HCT116 (cell line): ENCODE data around the gene TSPEAR. TPM values are rescaled to one million over a fixed set of nuclear protein-coding genes. Genes with fewer than 3 reads are reported as not detected.

Source experiments
- ATAC-seq: fragments of 200-7000 bp; cut with Tn5 transposase; 2 replicates; pipeline ENCODE4 v1.9.1; 2020; ENCODE audit warnings: mild to moderate bottlenecking, moderate library complexity
- BruUV-seq: library from RNA; stranded (reverse); fragments of 400-500 nt; replicated peaks from 2 replicates; lab custom pipeline; 2021; lab: Mats Ljungman, UMichigan
- CTCF ChIA-PET: fragments of 300-600 bp; sonication (Branson Sonifier 250); formaldehyde crosslinking; loops from one replicate; lab custom pipeline; 2021; ENCODE audit warnings: antibody characterized with exemption; lab: Charles Lee
- POLR2A ChIA-PET: fragments of 300-600, 350-600 bp; sonication (Branson Sonifier 250); formaldehyde crosslinking; loops from one replicate; lab custom pipeline; 2021; ENCODE audit warnings: antibody characterized with exemption; lab: Charles Lee
- RAD21 ChIA-PET, 2 experiments: fragments of 300-600 bp; sonication (Branson Sonifier 250); formaldehyde crosslinking; loops; one replicate each; lab custom pipeline; 2023; ENCODE audit warnings: low total read pairs in 2 of 2; ENCODE audit not compliant: uncharacterized antibody in 2 of 2, unreplicated experiment in 2 of 2, low non-redundant PET in 1 of 2; lab: Charles Lee
- DNase-seq: peaks from one replicate; pipeline ENCODE4 v3.0.0-alpha.2; 2010; ENCODE audit warnings: low read depth, low spot score
- H2AFZ ChIP-seq: fragments of 200-600 bp; shearing (Covaris generic), sonication (generic); 2 replicates; pipeline ENCODE4 v1.6.1; 2017; ENCODE audit warnings: low read depth, mixed run types, mixed read lengths, antibody characterized with exemption, low read length; ENCODE audit not compliant: poor library complexity, severe bottlenecking
- H3K27ac ChIP-seq: 2 replicates; pipeline ENCODE4 v1.5.1; 2012; ENCODE audit warnings: low read depth, low read length
- H3K27me3 ChIP-seq: fragments of 200-600 bp; sonication (generic); 2 replicates; pipeline ENCODE4 v1.6.1; 2016; ENCODE audit warnings: mixed run types, low read length, mixed read lengths; ENCODE audit not compliant: insufficient read depth
- H3K36me3 ChIP-seq, 2 experiments: fragments of 200-500 bp in 1 of 2; fragments of 200-600 bp in 1 of 2; sonication (Bioruptor generic) in 1 of 2; sonication (generic) in 1 of 2; 2 replicates each; pipeline versions ENCODE4 v1.5.1 to v1.6.1; 2014 to 2016; ENCODE audit warnings: low read length in 2 of 2, inconsistent platforms in 1 of 2, mixed read lengths in 1 of 2, mixed run types in 1 of 2; ENCODE audit not compliant: insufficient read depth in 2 of 2, control insufficient read depth in 1 of 2
- H3K4me1 ChIP-seq, 2 experiments: fragments of 200-600 bp in 1 of 2; sonication (generic) in 1 of 2; 2 replicates each; pipeline versions ENCODE4 v1.5.1 to v1.6.1; 2012 to 2017; ENCODE audit warnings: low read length in 2 of 2, inconsistent platforms in 1 of 2, mild to moderate bottlenecking in 1 of 2, mixed read lengths in 1 of 2, mixed run types in 1 of 2, moderate library complexity in 1 of 2; ENCODE audit not compliant: insufficient read depth in 2 of 2, control insufficient read depth in 1 of 2
- H3K4me2 ChIP-seq: fragments of 200-600 bp; sonication (generic); 2 replicates; pipeline ENCODE4 v1.6.1; 2017; ENCODE audit warnings: mixed run types, low read length, mixed read lengths
- H3K4me3 ChIP-seq, 2 experiments: fragments of 200-600 bp in 1 of 2; sonication (generic) in 1 of 2; replicated peaks in 1 of 2; 2 replicates each; pipeline ENCODE4 v1.5.1; 2011 to 2016; ENCODE audit warnings: low read length in 2 of 2, control low read depth in 1 of 2, low read depth in 1 of 2, mild to moderate bottlenecking in 1 of 2, mixed read lengths in 1 of 2, mixed run types in 1 of 2
- H3K79me2 ChIP-seq: fragments of 200-600 bp; sonication (generic); 2 replicates; pipeline ENCODE4 v1.6.1; 2017; ENCODE audit warnings: mild to moderate bottlenecking, mixed run types, low read length, moderate library complexity, mixed read lengths; ENCODE audit not compliant: insufficient read depth
- H3K9ac ChIP-seq: fragments of 200-600 bp; sonication (generic); 2 replicates; pipeline ENCODE4 v1.6.1; 2016; ENCODE audit warnings: low read length, mixed read lengths
- H3K9me2 ChIP-seq: fragments of 200-600 bp; sonication (generic), shearing (Covaris generic); 2 replicates; pipeline ENCODE4 v1.6.1; 2017; ENCODE audit warnings: mixed run types, mild to moderate bottlenecking, moderate library complexity; ENCODE audit not compliant: insufficient read depth
- H3K9me3 ChIP-seq, 2 experiments: fragments of 200-500 bp in 1 of 2; fragments of 200-600 bp in 1 of 2; sonication (Bioruptor generic) in 1 of 2; sonication (generic) in 1 of 2; 2 replicates each; pipeline ENCODE4 v1.6.1; 2014 to 2017; ENCODE audit warnings: low read length in 2 of 2, mixed read lengths in 2 of 2, inconsistent platforms in 1 of 2, low read depth in 1 of 2, mild to moderate bottlenecking in 1 of 2, mixed run types in 1 of 2, moderate library complexity in 1 of 2; ENCODE audit not compliant: control insufficient read depth in 1 of 2, insufficient read depth in 1 of 2
- H4K20me1 ChIP-seq: fragments of 200-600 bp; sonication (generic), shearing (Covaris generic); 2 replicates; pipeline ENCODE4 v1.6.1; 2017; ENCODE audit warnings: mixed run types, mild to moderate bottlenecking, moderate library complexity; ENCODE audit not compliant: insufficient read depth
- CBX3 ChIP-seq: IDR thresholded peaks from 2 replicates; pipeline ENCODE4 v1.6.1; 2012; ENCODE audit warnings: low read depth
- CEBPB ChIP-seq: IDR thresholded peaks from 2 replicates; pipeline ENCODE4 v1.6.1; 2012; ENCODE audit warnings: low read depth
- CTCF ChIP-seq, 3 experiments: fragments of 200-600 bp in 1 of 3; sonication (generic) in 1 of 3; IDR thresholded peaks in 2 of 3; conservative IDR thresholded peaks in 1 of 3; 2 replicates each; pipeline ENCODE4 v1.5.1; 2012 to 2017; ENCODE audit warnings: low read depth in 2 of 3, low read length in 2 of 3, antibody characterized with exemption in 1 of 3, borderline replicate concordance in 1 of 3, control low read depth in 1 of 3, mild to moderate bottlenecking in 1 of 3, mixed read lengths in 1 of 3, mixed run types in 1 of 3, moderate library complexity in 1 of 3; ENCODE audit not compliant: insufficient read depth in 1 of 3
- EZH2phosphoT487 ChIP-seq: fragments of 200-600 bp; IDR thresholded peaks from 2 replicates; pipeline ENCODE4 v1.6.1; 2018; ENCODE audit warnings: antibody characterized with exemption, borderline replicate concordance
- FOSL1 ChIP-seq: IDR thresholded peaks from 2 replicates; pipeline ENCODE4 v1.6.1; 2012; ENCODE audit warnings: low read depth
- JUND ChIP-seq: IDR thresholded peaks from 2 replicates; pipeline ENCODE4 v1.6.1; 2012
- POLR2A ChIP-seq: IDR thresholded peaks from 2 replicates; pipeline ENCODE4 v1.7.0; 2011; ENCODE audit warnings: borderline replicate concordance; ENCODE audit not compliant: insufficient read depth, insufficient read length; ENCODE audit errors: extremely low read depth
- RAD21 ChIP-seq: IDR thresholded peaks from 2 replicates; pipeline ENCODE4 v1.6.1; 2012; ENCODE audit warnings: low read depth, mild to moderate bottlenecking
- SIN3A ChIP-seq: IDR thresholded peaks from 2 replicates; pipeline ENCODE4 v1.6.1; 2012; ENCODE audit warnings: low read depth
- ZFX ChIP-seq: fragments of 450-650 bp; IDR thresholded peaks from 2 replicates; pipeline ENCODE4 v1.6.1; 2017
- ZNF274 ChIP-seq: fragments of 200-500 bp; sonication (Bioruptor generic); IDR thresholded peaks from 2 replicates; pipeline ENCODE4 v1.6.1; 2014; ENCODE audit warnings: mild to moderate bottlenecking, low read depth, low read length, inconsistent platforms
- intact Hi-C: fragments of 100-400 bp; cut with micrococcal nuclease; formaldehyde crosslinking; loops from 2 replicates; pipeline ENCODE4 v1.10.0; 2022
- total RNA-seq: library from RNA; stranded (reverse); gene quantifications from one replicate; pipeline ENCODE4 v1.2.1, GENCODE V29; 2021; ENCODE audit not compliant: unreplicated experiment

Gene TSPEAR
- total RNA-seq, 1 experiment from 2014 or later, result not detected

- ChIA-PET CTCF (no interaction called here), POLR2A (no interaction called here), RAD21 (no interaction called here)
- no TSS peak for BruUV-seq
- H3K9me2 ChIP-seq, result no peaks in the 10 kb centered on the region
- intact Hi-C loops, result no loop called here
- no peak overlapping the region for H3K27ac ChIP-seq
- H3K9me3 ChIP-seq, result no peaks in the 10 kb centered on the region
- H3K27me3 ChIP-seq, result peaks cover 10% of the 10 kb centered on the region; the same call in 1 of the 2 replicates
- ATAC-seq, result no peak; the same call in 1 of the 2 replicates
- H2AFZ ChIP-seq, result no peak overlapping the region
- TF ChIP-seq ZNF274, result no peak
- no peak for TF ChIP-seq CTCF (IDR thresholded peaks at IDR 0.05 in 2 of 3, conservative IDR thresholded peaks at IDR 0.05 in 1 of 3; ENCODE audit: borderline replicate concordance in 1 of 3, insufficient read depth in 1 of 3, low read depth in 2 of 3, low read length in 2 of 3)
- no peak for TF ChIP-seq ZFX
- TF ChIP-seq CBX3, result no peak
- no peak for TF ChIP-seq FOSL1
- TF ChIP-seq JUND, result no peak
- no peak for TF ChIP-seq RAD21
- TF ChIP-seq CEBPB, result no peak
- no peak for TF ChIP-seq SIN3A
- TF ChIP-seq EZH2phosphoT487, result no peak
- no peak for TF ChIP-seq POLR2A
- no peaks in the 10 kb centered on the region for H3K36me3 ChIP-seq
- H3K4me3 ChIP-seq, result no peak overlapping the region
- no peak overlapping the region for H3K4me2 ChIP-seq
- H4K20me1 ChIP-seq, result no peaks in the 10 kb centered on the region
- H3K9ac ChIP-seq, result no peak overlapping the region
- H3K4me1 ChIP-seq, result no peaks in the 10 kb centered on the region
- no peaks in the 10 kb centered on the region for H3K79me2 ChIP-seq
- DNase-seq, result no peak
Observed at GRCh38 chr21:44699502-44700001, 11.8 kb downstream of the TSPEAR start.
